T-helper 1 cell treated with Interleukin-12 subunit alpha and Interleukin-12 subunit beta and Interleukin-4 antibody, amounts not matched to agents 30 μg/mL and 1 μg/mL, for 36 hours (primary cell): ENCODE measurements around the gene COL4A3.

Experiments used
- H3K27ac Mint-ChIP-seq: one replicate; pipeline ENCODE4 v1.8.0; 2021; ENCODE audit warnings: mild to moderate bottlenecking, mixed read lengths
- H3K27me3 Mint-ChIP-seq: one replicate; pipeline ENCODE4 v1.8.0; 2021; ENCODE audit warnings: low read depth, mixed read lengths
- H3K36me3 Mint-ChIP-seq: one replicate; pipeline ENCODE4 v1.8.0; 2021; ENCODE audit warnings: low read depth, mixed read lengths
- H3K4me1 Mint-ChIP-seq: one replicate; pipeline ENCODE4 v1.8.0; 2021; ENCODE audit warnings: low read depth, mixed read lengths
- H3K4me3 Mint-ChIP-seq: one replicate; pipeline ENCODE4 v1.8.0; 2021; ENCODE audit warnings: mild to moderate bottlenecking, moderate library complexity, mixed read lengths
- H3K9me3 Mint-ChIP-seq: one replicate; pipeline ENCODE4 v1.8.0; 2021; ENCODE audit warnings: mixed read lengths

COL4A3 gene

DNA sequence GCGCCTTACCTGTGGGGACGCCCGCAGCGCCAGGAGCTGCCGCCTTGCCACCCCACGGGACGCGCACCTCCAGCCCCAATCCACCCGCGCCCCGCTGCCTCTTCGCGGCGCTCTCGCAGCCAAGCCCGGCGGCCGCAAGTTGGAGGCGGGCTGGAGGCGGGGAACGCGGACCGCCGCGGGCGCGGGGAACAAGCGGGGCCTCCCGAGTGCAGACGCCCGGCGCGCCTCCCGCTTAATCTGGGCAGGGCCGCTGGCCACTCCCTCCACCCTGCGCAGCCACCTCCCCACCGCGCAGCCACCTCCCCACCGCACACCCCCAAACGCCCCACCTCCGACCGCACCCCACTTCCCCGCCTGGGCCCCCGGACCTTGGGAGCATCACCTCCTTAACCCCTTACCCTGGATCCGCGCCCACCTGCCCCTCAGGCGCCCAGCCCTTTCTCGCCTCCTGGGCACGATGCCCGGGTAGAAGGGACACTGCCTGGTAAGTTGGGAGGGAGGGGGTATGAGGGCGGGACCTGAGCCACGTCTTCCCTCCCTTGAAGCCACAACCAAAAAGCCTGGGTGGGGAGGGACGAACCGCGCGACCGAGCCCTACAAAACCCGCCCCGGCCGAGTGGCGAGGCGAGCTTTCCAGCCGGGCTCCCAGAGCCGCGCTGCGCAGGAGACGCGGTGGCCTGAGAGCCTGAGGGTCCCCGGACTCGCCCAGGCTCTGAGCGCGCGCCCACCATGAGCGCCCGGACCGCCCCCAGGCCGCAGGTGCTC is at the start of gene COL4A3, which contains the start of gene COL4A4:
COL4A3 (plus strand) TSS at position 627 of the 765 bp plus-strand sequence; CDS start at position 730, 103 bp downstream.
COL4A4 (minus strand) TSS at position 208 of the 765 bp plus-strand sequence. CDS start 16,722 bp downstream, outside the sequence.
- Mint-ChIP-seq H3K27me3 (peaks cover 62% of the 10 kb centered on the region), H3K4me3 (peak within 1 kb of the TSS; percentile 34), H3K27ac (no peak within 1 kb of the TSS), H3K9me3 (peaks cover 3% of the 10 kb centered on the region), H3K36me3 (no peaks in the 10 kb centered on the region), H3K4me1 (peaks cover 4% of the 10 kb centered on the region)

GRCh38 chr2:227115761-227116160 is 48.7 kb upstream of the COL4A3 start:
- Mint-ChIP-seq H3K9me3 (no peaks in the 10 kb centered on the region), H3K27me3 (peaks cover 15% of the 10 kb centered on the region), H3K4me1 (no peaks in the 10 kb centered on the region), H3K4me3 (no peak overlapping the region), H3K27ac (no peak overlapping the region), H3K36me3 (no peaks in the 10 kb centered on the region)

DNA sequence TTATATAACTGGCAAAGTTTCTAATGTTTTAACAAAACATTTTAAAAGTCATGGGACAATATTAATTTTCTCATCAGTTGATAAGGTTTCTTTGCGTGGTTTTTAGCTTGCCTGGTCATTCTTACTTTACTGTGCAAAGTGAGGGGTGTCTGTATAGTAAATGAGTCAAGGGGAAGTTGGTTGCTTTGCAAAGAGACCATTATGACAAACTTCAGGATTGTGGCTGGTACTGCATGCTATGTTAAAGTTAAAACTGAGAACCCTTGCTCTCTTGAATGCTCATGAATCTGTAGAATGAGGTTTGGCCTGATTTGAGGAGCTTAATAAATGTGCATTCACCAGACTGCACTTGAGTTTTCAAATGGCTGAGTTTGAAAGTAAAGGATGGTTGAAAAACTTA is 47.4 kb upstream of the COL4A3 start:
- Mint-ChIP-seq H3K36me3 (no peaks in the 10 kb centered on the region), H3K4me1 (no peaks in the 10 kb centered on the region), H3K27me3 (peaks cover 15% of the 10 kb centered on the region), H3K4me3 (no peak overlapping the region), H3K9me3 (no peaks in the 10 kb centered on the region), H3K27ac (no peak overlapping the region)

DNA sequence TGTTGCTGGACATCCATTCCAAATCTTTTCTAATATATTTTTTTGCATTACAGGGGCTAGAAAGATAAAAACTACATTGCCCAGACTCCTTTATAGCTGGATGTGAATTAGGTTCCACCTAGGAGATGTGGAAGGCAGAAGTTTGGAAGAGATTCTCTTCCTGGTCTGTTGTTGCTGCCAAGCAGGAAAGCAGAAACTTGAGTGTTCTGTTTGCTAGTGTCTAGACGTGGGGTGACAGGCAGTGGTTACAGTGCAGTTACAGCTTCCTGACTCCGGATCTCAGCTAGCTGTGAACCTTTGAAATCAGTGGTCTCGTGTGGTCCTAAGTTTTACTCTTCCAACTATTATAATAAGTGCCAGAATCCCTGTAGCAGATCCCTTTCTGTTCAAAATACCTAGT is 46.6 kb upstream of the COL4A3 start:
- Mint-ChIP-seq H3K36me3 (no peaks in the 10 kb centered on the region), H3K27ac (no peak overlapping the region), H3K4me3 (no peak overlapping the region), H3K9me3 (no peaks in the 10 kb centered on the region), H3K27me3 (peaks cover 15% of the 10 kb centered on the region), H3K4me1 (no peaks in the 10 kb centered on the region)

GRCh38 chr2:227118353-227118752 is 46.1 kb upstream of the COL4A3 start:
- H3K4me1 Mint-ChIP-seq: no peaks in the 10 kb centered on the region
- no peak overlapping the region for H3K27ac Mint-ChIP-seq
- peaks cover 15% of the 10 kb centered on the region for H3K27me3 Mint-ChIP-seq
- H3K36me3 Mint-ChIP-seq: no peaks in the 10 kb centered on the region
- no peaks in the 10 kb centered on the region for H3K9me3 Mint-ChIP-seq
- no peak overlapping the region for H3K4me3 Mint-ChIP-seq

DNA sequence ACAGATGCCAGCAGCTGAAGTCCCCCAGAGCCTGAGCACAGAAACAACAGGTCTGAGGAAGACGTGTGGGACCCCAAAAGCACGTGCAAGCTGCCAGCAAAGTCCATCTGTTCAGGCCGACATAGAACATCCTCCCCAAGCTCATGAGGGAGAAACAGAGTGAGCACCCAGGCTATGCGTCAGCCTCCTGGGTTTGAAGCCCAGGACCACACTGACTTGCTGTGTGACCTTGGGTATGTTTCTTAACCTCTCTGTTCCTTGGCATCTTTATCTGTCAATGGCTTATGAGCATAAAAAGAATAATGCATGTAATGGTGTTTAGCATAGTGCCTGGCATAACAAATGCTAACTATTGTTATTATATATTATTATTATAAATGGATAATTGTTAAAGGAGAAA is 40.7 kb upstream of the COL4A3 start:
- Mint-ChIP-seq H3K27ac (no peak overlapping the region), H3K4me1 (no peaks in the 10 kb centered on the region), H3K27me3 (peaks cover 9% of the 10 kb centered on the region), H3K4me3 (no peak overlapping the region), H3K36me3 (no peaks in the 10 kb centered on the region), H3K9me3 (no peaks in the 10 kb centered on the region)

GRCh38 chr2:227124811-227125210 is 39.6 kb upstream of the COL4A3 start:
- Mint-ChIP-seq H3K27ac (no peak overlapping the region), H3K4me1 (no peaks in the 10 kb centered on the region), H3K27me3 (peaks cover 12% of the 10 kb centered on the region), H3K4me3 (no peak overlapping the region), H3K9me3 (no peaks in the 10 kb centered on the region), H3K36me3 (no peaks in the 10 kb centered on the region)

GRCh38 chr2:227125506-227125905 is 38.9 kb upstream of the COL4A3 start:
- Mint-ChIP-seq H3K9me3 (no peaks in the 10 kb centered on the region), H3K36me3 (no peaks in the 10 kb centered on the region), H3K4me1 (no peaks in the 10 kb centered on the region), H3K27ac (no peak overlapping the region), H3K27me3 (peaks cover 12% of the 10 kb centered on the region), H3K4me3 (no peak overlapping the region)

DNA sequence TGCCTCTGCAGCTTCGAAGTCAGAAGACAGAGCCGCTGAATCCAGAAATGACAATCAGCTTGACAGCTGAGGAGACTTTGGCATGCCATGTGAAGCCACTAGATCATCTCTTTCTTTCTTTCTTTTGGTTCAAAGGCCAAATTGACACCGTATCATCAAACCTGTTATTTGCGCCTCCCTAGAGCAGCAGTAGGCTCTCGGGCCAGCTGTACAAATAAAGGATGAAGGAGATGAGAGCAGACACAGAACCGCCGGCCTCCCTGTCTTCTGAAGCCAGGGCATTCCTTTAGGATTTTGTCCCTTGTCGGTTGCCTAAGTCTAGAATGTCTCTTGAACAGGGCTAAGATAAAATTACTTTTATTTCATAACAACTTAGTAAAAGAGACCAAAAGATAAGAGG is 37.2 kb upstream of the COL4A3 start:
- Mint-ChIP-seq H3K9me3 (no peaks in the 10 kb centered on the region), H3K4me3 (no peak overlapping the region), H3K27ac (no peak overlapping the region), H3K36me3 (no peaks in the 10 kb centered on the region), H3K27me3 (peaks cover 12% of the 10 kb centered on the region), H3K4me1 (no peaks in the 10 kb centered on the region)

DNA sequence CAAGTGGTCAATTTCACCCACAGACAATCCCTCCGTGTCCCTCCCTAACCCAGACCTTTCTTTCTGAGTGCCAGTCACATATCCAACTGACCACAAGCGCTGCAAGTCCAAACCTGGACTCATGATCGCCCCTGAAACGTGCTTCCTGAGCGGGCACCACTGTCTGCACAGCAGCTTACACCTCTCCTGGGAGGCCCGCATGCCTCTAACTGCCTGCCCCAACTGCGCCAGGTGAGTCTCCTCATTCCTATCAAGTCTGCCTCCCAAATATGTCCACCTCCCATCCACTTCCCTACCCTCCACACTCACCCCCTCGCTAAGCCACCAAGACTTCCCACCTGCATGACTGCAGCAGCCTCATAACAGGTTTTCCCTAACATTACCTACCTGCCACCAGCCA is 33.8 kb upstream of the COL4A3 start:
- H3K27me3 Mint-ChIP-seq: peaks cover 9% of the 10 kb centered on the region
- H3K4me1 Mint-ChIP-seq: no peaks in the 10 kb centered on the region
- H3K27ac Mint-ChIP-seq: no peak overlapping the region
- no peak overlapping the region for H3K4me3 Mint-ChIP-seq
- no peaks in the 10 kb centered on the region for H3K36me3 Mint-ChIP-seq
- H3K9me3 Mint-ChIP-seq: no peaks in the 10 kb centered on the region

DNA sequence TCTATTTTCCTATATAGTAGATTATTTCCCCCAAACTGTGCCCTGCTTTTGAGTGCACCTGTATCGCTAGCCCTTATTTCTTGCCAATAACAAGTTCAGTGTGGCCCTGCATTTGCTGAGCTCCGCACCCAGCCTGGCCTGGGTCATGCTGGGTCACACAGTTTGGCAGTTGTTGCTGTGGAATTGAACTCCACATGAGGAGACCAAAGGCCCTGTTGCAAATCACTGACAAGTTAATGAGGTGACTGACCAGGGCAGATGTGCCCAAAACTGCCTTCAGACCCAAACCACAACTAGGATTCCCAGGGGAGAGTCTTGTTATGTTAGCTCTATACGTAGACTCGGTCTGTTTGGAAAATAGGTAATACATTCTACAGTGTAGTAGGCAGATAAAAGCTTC is 31.4 kb upstream of the COL4A3 start:
- H3K27me3 Mint-ChIP-seq: peaks cover 7% of the 10 kb centered on the region
- no peak overlapping the region for H3K27ac Mint-ChIP-seq
- no peak overlapping the region for H3K4me3 Mint-ChIP-seq
- no peaks in the 10 kb centered on the region for H3K36me3 Mint-ChIP-seq
- no peaks in the 10 kb centered on the region for H3K9me3 Mint-ChIP-seq
- H3K4me1 Mint-ChIP-seq: no peaks in the 10 kb centered on the region

GRCh38 chr2:227134591-227134990 is 29.8 kb upstream of the COL4A3 start:
- no peaks in the 10 kb centered on the region for H3K36me3 Mint-ChIP-seq
- no peak overlapping the region for H3K4me3 Mint-ChIP-seq
- H3K9me3 Mint-ChIP-seq: no peaks in the 10 kb centered on the region
- no peak overlapping the region for H3K27ac Mint-ChIP-seq
- H3K4me1 Mint-ChIP-seq: no peaks in the 10 kb centered on the region
- no peaks in the 10 kb centered on the region for H3K27me3 Mint-ChIP-seq

- Mint-ChIP-seq H3K36me3 (no peaks in the 10 kb centered on the region), H3K4me1 (no peaks in the 10 kb centered on the region), H3K4me3 (no peak overlapping the region), H3K27ac (no peak overlapping the region), H3K27me3 (peaks cover 5% of the 10 kb centered on the region), H3K9me3 (no peaks in the 10 kb centered on the region)
Observed at GRCh38 chr2:227141301-227141700, 23.1 kb upstream of the COL4A3 start.

GRCh38 chr2:227143895-227144294 is 20.5 kb upstream of the COL4A3 start:
- Mint-ChIP-seq H3K4me1 (no peaks in the 10 kb centered on the region), H3K4me3 (no peak overlapping the region), H3K9me3 (no peaks in the 10 kb centered on the region), H3K27ac (no peak overlapping the region), H3K27me3 (peaks cover 5% of the 10 kb centered on the region), H3K36me3 (no peaks in the 10 kb centered on the region)

GRCh38 chr2:227146456-227146855 is 18.0 kb upstream of the COL4A3 start:
- no peaks in the 10 kb centered on the region for H3K9me3 Mint-ChIP-seq
- no peaks in the 10 kb centered on the region for H3K36me3 Mint-ChIP-seq

More at GRCh38 chr2:227146456-227146855, 18.0 kb upstream of the COL4A3 start:
- Mint-ChIP-seq H3K27ac (no peak overlapping the region), H3K27me3 (peaks cover 5% of the 10 kb centered on the region), H3K4me3 (no peak overlapping the region), H3K4me1 (no peaks in the 10 kb centered on the region)
